Stimulated activated naive CD8-positive, alpha-beta T cell treated with anti-CD3 and anti-CD28 coated beads, Interleukin-15, amount 100 ng/mL, for 72 hours (primary cell): ENCODE measurements around the gene TSPAN16.
"Not testable (repeated sequence)": the region's sequence is repeated elsewhere in the genome, so short reads cannot be mapped to it uniquely, and the experiment has no call there.

Source experiments
- ATAC-seq: fragments of 150-1000 bp; cut with Tn5 transposase; 2 replicates; pipeline ENCODE4 v1.10.0; 2021; ENCODE audit warnings: mild to moderate bottlenecking, moderate library complexity
- DNase-seq, 2 donors: peaks; one replicate each; pipeline ENCODE4 v3.0.0; 2021 to 2022
- H3K27ac Mint-ChIP-seq, 2 donors: one replicate each; pipeline ENCODE4 v1.8.0; 2022; ENCODE audit warnings: mild to moderate bottlenecking in 2 of 2, mixed read lengths in 2 of 2, moderate library complexity in 2 of 2
- H3K27me3 Mint-ChIP-seq: one replicate; pipeline ENCODE4 v1.8.0; 2022; ENCODE audit warnings: mixed read lengths
- H3K4me1 Mint-ChIP-seq: one replicate; pipeline ENCODE4 v1.8.0; 2022; ENCODE audit warnings: mild to moderate bottlenecking, mixed read lengths
- H3K4me3 Mint-ChIP-seq, 2 donors: one replicate each; pipeline ENCODE4 v1.8.0; 2022; ENCODE audit warnings: mild to moderate bottlenecking in 2 of 2, mixed read lengths in 2 of 2, moderate library complexity in 1 of 2
- H3K9me3 Mint-ChIP-seq, 2 donors: one replicate each; pipeline ENCODE4 v1.8.0; 2022; ENCODE audit warnings: mixed read lengths in 2 of 2

TSPAN16 gene

GRCh38 chr19:11345122-11345803 is 49.3 kb downstream of the TSPAN16 start:
- peaks cover 8 to 13% of the 10 kb centered on the region in 2 donors for H3K9me3 Mint-ChIP-seq
- H3K27ac Mint-ChIP-seq: peak overlapping the region; percentile 96 to 97
- ATAC-seq (no peak), DNase-seq (no peak)
- peaks cover 42% of the 10 kb centered on the region for H3K4me1 Mint-ChIP-seq
- no peaks in the 10 kb centered on the region for H3K27me3 Mint-ChIP-seq
- peak overlapping the region; percentile 91 to 93 for H3K4me3 Mint-ChIP-seq

- Mint-ChIP-seq H3K27me3 (no peaks in the 10 kb centered on the region), H3K27ac (peak within 1 kb of the TSS; percentile 96 to 97), H3K9me3 (peaks cover 8 to 13% of the 10 kb centered on the region in 2 donors), H3K4me1 (peaks cover 42% of the 10 kb centered on the region), H3K4me3 (peak within 1 kb of the TSS; percentile 91 to 93)
- DNase-seq (peak; percentile 98 to 99), ATAC-seq (peak; percentile 97)
These were observed 50.4 kb downstream of the TSPAN16 start, which contains the start of the genes CCDC159 and TMEM205 for GRCh38 chr19:11346104-11346940. Gene CCDC159, plus strand, starts transcription at chr19:11346519. Its CDS starts 88 bp downstream, at chr19:11346607. Gene TMEM205, minus strand, starts transcription at chr19:11346268. Its CDS starts 649 bp downstream, at chr19:11345619.

GRCh38 chr19:11347546-11348039 is 51.6 kb downstream of the TSPAN16 start:
- peaks cover 42% of the 10 kb centered on the region for H3K4me1 Mint-ChIP-seq
- H3K27me3 Mint-ChIP-seq: no peaks in the 10 kb centered on the region
- DNase-seq (no peak), ATAC-seq (no peak)
- no peak overlapping the region for H3K27ac Mint-ChIP-seq
- H3K4me3 Mint-ChIP-seq: peak overlapping the region; percentile 91 to 93
- peaks cover 8 to 13% of the 10 kb centered on the region in 2 donors for H3K9me3 Mint-ChIP-seq

- H3K9me3 Mint-ChIP-seq: peaks cover 8 to 13% of the 10 kb centered on the region in 2 donors
- no peak overlapping the region for H3K4me3 Mint-ChIP-seq
- DNase-seq: no peak
- H3K4me1 Mint-ChIP-seq: peaks cover 40% of the 10 kb centered on the region
- no peaks in the 10 kb centered on the region for H3K27me3 Mint-ChIP-seq
- no peak overlapping the region for H3K27ac Mint-ChIP-seq
- no peak for ATAC-seq
These were observed 53.2 kb downstream of the TSPAN16 start for GRCh38 chr19:11349171-11349570.

GRCh38 chr19:11354102-11354501 is 58.1 kb downstream of the TSPAN16 start:
- H3K4me3 Mint-ChIP-seq, ATAC-seq, H3K27ac Mint-ChIP-seq, DNase-seq, H3K9me3 Mint-ChIP-seq: not testable (repeated sequence)
- peaks cover 19% of the 10 kb centered on the region for H3K27me3 Mint-ChIP-seq
- peaks cover 17% of the 10 kb centered on the region for H3K4me1 Mint-ChIP-seq

- Mint-ChIP-seq H3K27ac (peak within 1 kb of the TSS; percentile 31 to 79), H3K9me3 (no peaks in the 10 kb centered on the region), H3K27me3 (peaks cover 19% of the 10 kb centered on the region), H3K4me3 (peak within 1 kb of the TSS; percentile 59 to 62), H3K4me1 (peaks cover 17% of the 10 kb centered on the region)
- ATAC-seq (peak; percentile 85), DNase-seq (peak; percentile 77 to 80)
These were observed 59.5 kb downstream of the TSPAN16 start, which contains the start of gene PLPPR2 for GRCh38 chr19:11355160-11356073. Gene PLPPR2, plus strand, starts transcription at chr19:11355432. Its CDS starts 2,242 bp downstream, at chr19:11357674.

- H3K9me3 Mint-ChIP-seq: no peaks in the 10 kb centered on the region
- H3K4me1 Mint-ChIP-seq: peaks cover 17% of the 10 kb centered on the region
- H3K4me3 Mint-ChIP-seq: peak overlapping the region; percentile 59 to 62
- DNase-seq (no peak), ATAC-seq (peak; percentile 13)
- H3K27me3 Mint-ChIP-seq: peaks cover 19% of the 10 kb centered on the region
- no peak overlapping the region for H3K27ac Mint-ChIP-seq
These were observed 60.1 kb downstream of the TSPAN16 start for GRCh38 chr19:11356074-11356397.

- peaks cover 19% of the 10 kb centered on the region for H3K27me3 Mint-ChIP-seq
- peaks cover 17% of the 10 kb centered on the region for H3K4me1 Mint-ChIP-seq
- no peaks in the 10 kb centered on the region for H3K9me3 Mint-ChIP-seq
- ATAC-seq (no peak), DNase-seq (no peak)
- no peak overlapping the region for H3K4me3 Mint-ChIP-seq
- H3K27ac Mint-ChIP-seq: peak overlapping the region in 1 of 2 donors; percentile 43
These were observed 61.0 kb downstream of the TSPAN16 start for GRCh38 chr19:11356676-11357550.

GRCh38 chr19:11359421-11359820 is 63.5 kb downstream of the TSPAN16 start:
- ATAC-seq (no peak), DNase-seq (no peak)
- Mint-ChIP-seq H3K4me1 (peaks cover 17% of the 10 kb centered on the region), H3K27ac (no peak overlapping the region), H3K4me3 (no peak overlapping the region), H3K27me3 (peaks cover 19% of the 10 kb centered on the region), H3K9me3 (no peaks in the 10 kb centered on the region)

- no peaks in the 10 kb centered on the region for H3K9me3 Mint-ChIP-seq
These were observed 65.2 kb downstream of the TSPAN16 start for GRCh38 chr19:11361037-11361770.

GRCh38 chr19:11361771-11362731 is 66.1 kb downstream of the TSPAN16 start:
- no peak overlapping the region for H3K27ac Mint-ChIP-seq
- ATAC-seq (no peak), DNase-seq (no peak)
- H3K27me3 Mint-ChIP-seq: peaks cover under 1% of the 10 kb centered on the region
- no peaks in the 10 kb centered on the region for H3K9me3 Mint-ChIP-seq
- no peak overlapping the region for H3K4me3 Mint-ChIP-seq
- no peaks in the 10 kb centered on the region for H3K4me1 Mint-ChIP-seq

More at GRCh38 chr19:11361037-11361770, 65.2 kb downstream of the TSPAN16 start:
- Mint-ChIP-seq H3K4me1 (peaks cover 3% of the 10 kb centered on the region), H3K27me3 (peaks cover 9% of the 10 kb centered on the region), H3K27ac (no peak overlapping the region), H3K4me3 (no peak overlapping the region)
- no peak for DNase-seq
- ATAC-seq: no peak

- ATAC-seq: no peak
- no peak for DNase-seq
- Mint-ChIP-seq H3K4me3 (no peak overlapping the region), H3K9me3 (no peaks in the 10 kb centered on the region), H3K27ac (no peak overlapping the region), H3K27me3 (no peaks in the 10 kb centered on the region), H3K4me1 (no peaks in the 10 kb centered on the region)
These were observed 67.9 kb downstream of the TSPAN16 start for GRCh38 chr19:11363881-11364280.
